GM18951 (cell line): Measurements from ENCODE around the gene FOCAD.

ENCODE experiments used
- POLR2A ChIP-seq: IDR thresholded peaks from 4 replicates; pipeline ENCODE4 v1.6.1; 2011; ENCODE audit warnings: mild to moderate bottlenecking; ENCODE audit not compliant: insufficient read length, insufficient read depth; ENCODE audit errors: extremely low read depth
- in situ Hi-C: fragments of 300-500 bp; cut with MboI; formaldehyde crosslinking; loops from one replicate; pipeline ENCODE4 v1.12.0; 2022; ENCODE audit warnings: low sequenced_read_pairs, mixed read lengths, inconsistent platforms; ENCODE audit not compliant: unreplicated experiment

Gene FOCAD

GRCh38 chr9:20811872-20812271 lies 127.8 kb downstream of the FOCAD start:
- in situ Hi-C loops: no loop called here
- TF ChIP-seq POLR2A: no peak

- in situ Hi-C loops: no loop called here
- no peak for TF ChIP-seq POLR2A
Measured at GRCh38 chr9:20815923-20816703, 132.1 kb downstream of the FOCAD start.

- no peak for TF ChIP-seq POLR2A
- in situ Hi-C loops: no loop called here
Measured at GRCh38 chr9:20823051-20823450, 139.0 kb downstream of the FOCAD start.

GRCh38 chr9:20831028-20831427 lies 147.0 kb downstream of the FOCAD start:
- no peak for TF ChIP-seq POLR2A
- in situ Hi-C loops: no loop called here

- no peak for TF ChIP-seq POLR2A
- in situ Hi-C loops: no loop called here
Measured at GRCh38 chr9:20832775-20833174, 148.7 kb downstream of the FOCAD start.

GRCh38 chr9:20835377-20836286 lies 151.6 kb downstream of the FOCAD start:
- TF ChIP-seq POLR2A: no peak
- in situ Hi-C loops: no loop called here

GRCh38 chr9:20837166-20837565 lies 153.1 kb downstream of the FOCAD start:
- TF ChIP-seq POLR2A: no peak
- in situ Hi-C loops: no loop called here

GRCh38 chr9:20838218-20838617 lies 154.2 kb downstream of the FOCAD start:
- in situ Hi-C loops: no loop called here
- no peak for TF ChIP-seq POLR2A

GRCh38 chr9:20844916-20845315 lies 160.9 kb downstream of the FOCAD start:
- in situ Hi-C loops: no loop called here
- no peak for TF ChIP-seq POLR2A

- in situ Hi-C loops: no loop called here
- TF ChIP-seq POLR2A: no peak
Measured at GRCh38 chr9:20848490-20848889, 164.4 kb downstream of the FOCAD start.

GRCh38 chr9:20853866-20854265 lies 169.8 kb downstream of the FOCAD start:
- no peak for TF ChIP-seq POLR2A
- in situ Hi-C loops: no loop called here

- in situ Hi-C loops: no loop called here
Measured at GRCh38 chr9:20854444-20854843, 170.4 kb downstream of the FOCAD start.

GRCh38 chr9:20863945-20864344 lies 179.9 kb downstream of the FOCAD start:
- TF ChIP-seq POLR2A: no peak

More at GRCh38 chr9:20854444-20854843, 170.4 kb downstream of the FOCAD start:
- TF ChIP-seq POLR2A: no peak

GRCh38 chr9:20865347-20865746 lies 181.3 kb downstream of the FOCAD start:
- in situ Hi-C loops: no loop called here
- TF ChIP-seq POLR2A: no peak

More at GRCh38 chr9:20863945-20864344, 179.9 kb downstream of the FOCAD start:
- in situ Hi-C loops: no loop called here

GRCh38 chr9:20870115-20870514 lies 186.1 kb downstream of the FOCAD start:
- in situ Hi-C loops: no loop called here
- no peak for TF ChIP-seq POLR2A
